Parathyroid adenoma (tissue), 2 donors: ENCODE measurements around the gene ATL1.

Source experiments
- H2AFZ ChIP-seq: fragments of 300-600 bp; sonication (generic); one replicate; pipeline ENCODE4 v1.7.0; 2017; ENCODE audit warnings: antibody characterized with exemption, mild to moderate bottlenecking
- H3K27ac ChIP-seq: fragments of 300-600 bp; sonication (generic); one replicate; pipeline ENCODE4 v1.7.0; 2017
- H3K27me3 ChIP-seq: fragments of 300-600 bp; sonication (generic); one replicate; pipeline ENCODE4 v1.7.0; 2017; ENCODE audit warnings: low read length; ENCODE audit not compliant: control insufficient read depth, insufficient read depth
- H3K36me3 ChIP-seq: fragments of 300-600 bp; sonication (generic); one replicate; pipeline ENCODE4 v1.7.0; 2017; ENCODE audit warnings: low read length; ENCODE audit not compliant: control insufficient read depth, insufficient read depth
- H3K4me1 ChIP-seq: fragments of 300-600 bp; sonication (generic); one replicate; pipeline ENCODE4 v1.7.0; 2017; ENCODE audit warnings: control low read depth
- H3K4me2 ChIP-seq: fragments of 300-600 bp; sonication (generic); one replicate; pipeline ENCODE4 v1.7.0; 2017; ENCODE audit warnings: low read length
- H3K4me3 ChIP-seq: fragments of 300-600 bp; sonication (generic); one replicate; pipeline ENCODE4 v1.7.0; 2017; ENCODE audit warnings: low read depth, low read length
- H3K79me2 ChIP-seq: fragments of 300-600 bp; sonication (generic); one replicate; pipeline ENCODE4 v1.7.0; 2017; ENCODE audit warnings: control low read depth
- H3K9ac ChIP-seq: fragments of 300-600 bp; sonication (generic); one replicate; pipeline ENCODE4 v1.7.0; 2017; ENCODE audit warnings: mild to moderate bottlenecking
- H3K9me3 ChIP-seq: fragments of 300-600 bp; sonication (generic); one replicate; pipeline ENCODE4 v1.7.0; 2017; ENCODE audit warnings: low read length; ENCODE audit not compliant: control insufficient read depth
- CTCF ChIP-seq: fragments of 300-600 bp; sonication (generic); IDR thresholded peaks from one replicate; pipeline ENCODE4 v1.7.0; 2017; ENCODE audit warnings: antibody characterized with exemption, mild to moderate bottlenecking
- donor health status: primary hyperparathyroidism.

ATL1 gene

GRCh38 chr14:50573862-50574261 is 13.9 kb downstream of the ATL1 start:
- H3K79me2 ChIP-seq = peaks cover 3% of the 10 kb centered on the region
- H2AFZ ChIP-seq = no peak overlapping the region
- H3K4me2 ChIP-seq = no peak overlapping the region
- no peaks in the 10 kb centered on the region for H3K36me3 ChIP-seq
- no peaks in the 10 kb centered on the region for H3K9me3 ChIP-seq
- no peaks in the 10 kb centered on the region for H3K4me1 ChIP-seq
- no peak overlapping the region for H3K4me3 ChIP-seq
- no peak for TF ChIP-seq CTCF
- H3K27ac ChIP-seq = no peak overlapping the region
- no peaks in the 10 kb centered on the region for H3K27me3 ChIP-seq
- no peak overlapping the region for H3K9ac ChIP-seq

GRCh38 chr14:50575769-50576168 is 15.8 kb downstream of the ATL1 start:
- H2AFZ ChIP-seq = no peak overlapping the region
- H3K9ac ChIP-seq = no peak overlapping the region
- H3K79me2 ChIP-seq = peaks cover 3% of the 10 kb centered on the region
- no peaks in the 10 kb centered on the region for H3K27me3 ChIP-seq
- no peaks in the 10 kb centered on the region for H3K9me3 ChIP-seq
- no peak overlapping the region for H3K27ac ChIP-seq
- no peaks in the 10 kb centered on the region for H3K36me3 ChIP-seq
- no peak for TF ChIP-seq CTCF
- H3K4me3 ChIP-seq = no peak overlapping the region
- no peaks in the 10 kb centered on the region for H3K4me1 ChIP-seq
- H3K4me2 ChIP-seq = no peak overlapping the region

GRCh38 chr14:50577982-50578381 is 18.0 kb downstream of the ATL1 start:
- Histone ChIP-seq H3K9ac (no peak overlapping the region), H3K27ac (no peak overlapping the region), H3K79me2 (no peaks in the 10 kb centered on the region), H3K9me3 (no peaks in the 10 kb centered on the region), H3K36me3 (no peaks in the 10 kb centered on the region), H2AFZ (no peak overlapping the region), H3K4me3 (no peak overlapping the region), H3K4me1 (no peaks in the 10 kb centered on the region), H3K4me2 (no peak overlapping the region), H3K27me3 (no peaks in the 10 kb centered on the region)
- no peak for TF ChIP-seq CTCF

- Histone ChIP-seq H3K36me3 (no peaks in the 10 kb centered on the region), H3K4me2 (no peak overlapping the region), H3K4me1 (no peaks in the 10 kb centered on the region), H3K79me2 (peaks cover under 1% of the 10 kb centered on the region), H2AFZ (no peak overlapping the region), H3K4me3 (no peak overlapping the region), H3K27me3 (no peaks in the 10 kb centered on the region), H3K27ac (no peak overlapping the region), H3K9ac (no peak overlapping the region), H3K9me3 (no peaks in the 10 kb centered on the region)
- TF ChIP-seq CTCF = no peak
Observed at GRCh38 chr14:50578433-50578832, 18.5 kb downstream of the ATL1 start.

GRCh38 chr14:50590464-50590863 is 30.5 kb downstream of the ATL1 start:
- no peaks in the 10 kb centered on the region for H3K4me1 ChIP-seq
- no peaks in the 10 kb centered on the region for H3K79me2 ChIP-seq
- H3K4me3 ChIP-seq = no peak overlapping the region
- H3K27me3 ChIP-seq = no peaks in the 10 kb centered on the region
- no peak overlapping the region for H3K27ac ChIP-seq
- no peak overlapping the region for H2AFZ ChIP-seq
- H3K9ac ChIP-seq = no peak overlapping the region
- H3K4me2 ChIP-seq = no peak overlapping the region
- H3K36me3 ChIP-seq = no peaks in the 10 kb centered on the region
- H3K9me3 ChIP-seq = no peaks in the 10 kb centered on the region
- no peak for TF ChIP-seq CTCF
